Esophagus squamous epithelium (tissue), 5 donors: ENCODE data around the gene MRPL53. TPM values are rescaled to one million over a fixed set of nuclear protein-coding genes. Genes with fewer than 3 reads are reported as not detected.

Source experiments
- DNase-seq: peaks from one replicate; lab custom pipeline; 2025; lab: John Stamatoyannopoulos, UW
- H3K27ac ChIP-seq, 4 donors: fragments of 200-600 bp; sonication (generic); one replicate each; pipeline ENCODE4 v1.5.1; 2016 to 2019; ENCODE audit warnings: mild to moderate bottlenecking in 1 of 4
- H3K27me3 ChIP-seq, 4 donors: fragments of 200-600 bp; sonication (generic); 1 replicate in 3 of 4; 2 replicates in 1 of 4; pipeline versions ENCODE4 v1.5.1 to v1.6.0; 2017 to 2021; ENCODE audit warnings: antibody characterized with exemption in 1 of 4
- H3K36me3 ChIP-seq, 3 donors: fragments of 200-600 bp; sonication (generic); one replicate each; pipeline ENCODE4 v1.5.1; 2016 to 2019
- H3K4me1 ChIP-seq, 3 donors: fragments of 200-600 bp; sonication (generic); one replicate each; pipeline ENCODE4 v1.5.1; 2017 to 2019
- H3K4me3 ChIP-seq, 4 donors: fragments of 200-600 bp; sonication (generic); 1 replicate in 3 of 4; 2 replicates in 1 of 4; pipeline ENCODE4 v1.5.1; 2016 to 2019; ENCODE audit warnings: mild to moderate bottlenecking in 2 of 4, moderate library complexity in 1 of 4
- H3K9me3 ChIP-seq, 3 donors: fragments of 200-600 bp; sonication (generic); one replicate each; pipeline ENCODE4 v1.5.1; 2016 to 2019
- CTCF ChIP-seq, 6 experiments: fragments of 450-650 bp in 4 of 6; fragments of 200-600 bp in 2 of 6; sonication (generic) in 2 of 6; IDR thresholded peaks; one replicate each; pipeline ENCODE4 v1.5.1; 2016 to 2019; ENCODE audit warnings: antibody characterized with exemption in 6 of 6, mild to moderate bottlenecking in 4 of 6, moderate library complexity in 4 of 6
- POLR2A ChIP-seq, 4 donors: fragments of 450-650 bp; IDR thresholded peaks; one replicate each; pipeline ENCODE4 v1.6.1; 2017; ENCODE audit warnings: antibody characterized with exemption in 4 of 4, mild to moderate bottlenecking in 4 of 4, moderate library complexity in 3 of 4
- WGBS, 2 donors: methylation state at CpG; one replicate each; pipeline ENCODE4 v1.1.5; 2018; 5-methylcytosine and 5-hydroxymethylcytosine counted together
- intact Hi-C: fragments of 100-400 bp; cut with DNase I; formaldehyde crosslinking; loops from one replicate; pipeline ENCODE4 v1.15.0; 2022
- total RNA-seq, 4 donors: library from RNA; depleted of rRNA; stranded (reverse); fragments of >200 nt; gene quantifications; one replicate each; pipeline ENCODE4 v1.1.0, GENCODE V29; 2016
- donor health status: DM: yes; HTN: yes; CAD: no.

The MRPL53 gene
- total RNA-seq, 4 donors from 2014 or later, result 10.7 to 25.2 (median 22.1) TPM

DNA sequence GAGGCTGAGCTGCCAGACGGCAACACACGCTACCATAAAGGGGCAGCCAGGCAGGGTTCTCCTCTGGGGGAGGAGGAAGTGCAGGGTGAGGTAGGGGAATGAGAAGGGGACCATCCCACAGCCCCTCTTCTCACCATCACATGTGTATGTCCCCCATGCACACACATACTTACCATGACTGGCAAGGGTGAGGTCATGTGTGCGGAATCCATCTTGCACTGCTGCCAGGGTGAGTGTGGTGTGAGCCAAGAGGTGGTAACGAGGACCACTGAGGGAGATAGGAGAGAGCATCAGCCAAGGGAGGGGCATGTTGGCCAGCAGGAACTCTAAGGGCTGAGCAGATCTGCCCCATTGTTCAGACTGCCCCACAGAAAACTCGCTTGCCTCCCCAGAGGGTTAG, 43.8 kb downstream of the MRPL53 start:
- Histone ChIP-seq H3K9me3 (no peaks in the 10 kb centered on the region), H3K27ac (no peak overlapping the region), H3K4me1 (peaks cover 0 to 10% (median 0%) of the 10 kb centered on the region in 3 donors), H3K4me3 (no peak overlapping the region), H3K27me3 (no peaks in the 10 kb centered on the region), H3K36me3 (peaks cover 8 to 81% (median 15%) of the 10 kb centered on the region in 3 donors)
- no peak for DNase-seq
- intact Hi-C loops, result no loop called here
- TF ChIP-seq CTCF (IDR thresholded peaks at IDR 0.05), result no peak
- TF ChIP-seq POLR2A (IDR thresholded peaks at IDR 0.05), result no peak
- 66 to 76% methylated on average over 3 of the region's 5 CpGs for WGBS, 2 donors

- H3K36me3 ChIP-seq, result peaks cover 8 to 78% (median 15%) of the 10 kb centered on the region in 3 donors
- no peaks in the 10 kb centered on the region for H3K27me3 ChIP-seq
- H3K9me3 ChIP-seq, result no peaks in the 10 kb centered on the region
- H3K4me3 ChIP-seq, result no peak overlapping the region
- DNase-seq, result no peak
- H3K27ac ChIP-seq, result no peak overlapping the region
- intact Hi-C loops, result no loop called here
- TF ChIP-seq POLR2A (IDR thresholded peaks at IDR 0.05) (no peak), CTCF (IDR thresholded peaks at IDR 0.05) (no peak)
- H3K4me1 ChIP-seq, result peaks cover 0 to 10% (median 0%) of the 10 kb centered on the region in 3 donors
- WGBS, 2 donors, result 76 to 100% methylated on average over 1 to 3 of the region's 3 CpGs
Measured at GRCh38 chr2:74427551-74427950, 44.9 kb downstream of the MRPL53 start.

- Histone ChIP-seq H3K9me3 (no peaks in the 10 kb centered on the region), H3K4me3 (no peak overlapping the region), H3K27ac (no peak overlapping the region), H3K27me3 (peaks cover 0 to 3% (median 0%) of the 10 kb centered on the region in 4 donors), H3K36me3 (peaks cover 8 to 65% (median 11%) of the 10 kb centered on the region in 3 donors), H3K4me1 (peaks cover 4 to 22% (median 8%) of the 10 kb centered on the region in 3 donors)
- no peak for TF ChIP-seq CTCF (IDR thresholded peaks at IDR 0.05)
- TF ChIP-seq POLR2A (IDR thresholded peaks at IDR 0.05), result no peak
- intact Hi-C loops, result no loop called here
- 82 to 100% methylated on average over 2 of the region's 14 CpGs for WGBS, 2 donors
- no peak for DNase-seq
Measured at GRCh38 chr2:74426181-74426758, 46.2 kb downstream of the MRPL53 start.

DNA sequence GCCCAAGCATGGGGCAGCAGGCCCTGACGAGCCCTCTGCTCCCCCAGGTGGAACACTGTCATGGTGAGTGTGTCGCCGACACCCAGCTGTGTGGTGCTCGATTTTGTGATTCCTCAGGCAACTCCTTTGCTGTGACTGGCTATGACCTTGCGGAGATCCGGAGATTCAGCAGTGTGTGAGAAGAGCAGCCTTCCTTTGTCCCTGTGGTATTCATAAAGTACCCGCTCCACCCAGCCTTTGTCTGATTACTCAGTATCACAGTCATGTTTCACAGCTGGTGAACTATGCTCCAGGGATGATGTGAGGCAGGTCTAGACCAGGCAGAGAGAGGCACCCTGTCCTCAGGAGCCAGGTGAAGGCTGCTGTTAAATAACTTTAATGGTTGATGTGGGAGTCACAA, 47.0 kb downstream of the MRPL53 start:
- TF ChIP-seq POLR2A (IDR thresholded peaks at IDR 0.05) (no peak), CTCF (IDR thresholded peaks at IDR 0.05) (no peak)
- DNase-seq, result no peak

GRCh38 chr2:74424995-74425406, 47.5 kb downstream of the MRPL53 start:
- DNase-seq, result no peak
- intact Hi-C loops, result no loop called here
- no peaks in the 10 kb centered on the region for H3K9me3 ChIP-seq
- no peak overlapping the region for H3K27ac ChIP-seq
- H3K27me3 ChIP-seq, result peaks cover 0 to 4% (median 0%) of the 10 kb centered on the region in 4 donors
- 73 to 85% methylated on average over 4 to 5 of the region's 5 CpGs for WGBS, 2 donors
- H3K4me1 ChIP-seq, result peaks cover 8 to 31% (median 8%) of the 10 kb centered on the region in 3 donors
- no peak for TF ChIP-seq CTCF (IDR thresholded peaks at IDR 0.05)
- TF ChIP-seq POLR2A (IDR thresholded peaks at IDR 0.05), result no peak
- no peak overlapping the region for H3K4me3 ChIP-seq
- peaks cover 8 to 53% (median 11%) of the 10 kb centered on the region in 3 donors for H3K36me3 ChIP-seq

More for the DNA sequence above, 47.0 kb downstream of the MRPL53 start:
- Histone ChIP-seq H3K27ac (no peak overlapping the region), H3K4me1 (peaks cover 8 to 30% (median 8%) of the 10 kb centered on the region in 3 donors), H3K4me3 (no peak overlapping the region), H3K27me3 (peaks cover 0 to 4% (median 0%) of the 10 kb centered on the region in 4 donors), H3K9me3 (no peaks in the 10 kb centered on the region), H3K36me3 (peaks cover 8 to 58% (median 11%) of the 10 kb centered on the region in 3 donors)
- intact Hi-C loops, result no loop called here
- 31 to 69% methylated on average over 3 to 6 of the region's 7 CpGs for WGBS, 2 donors
